Activated CD8-positive, alpha-beta memory T cell treated with anti-CD3 and anti-CD28 coated beads, Interleukin-2, amount 10 ng/mL, durations not matched to agents 7 days and 5 days (primary cell): ENCODE measurements around the gene GABRG3. TPM values are rescaled to one million over a fixed set of nuclear protein-coding genes. Genes with fewer than 3 reads are reported as not detected.

Experiments
- total RNA-seq, 2 experiments: library from RNA; stranded (reverse); gene quantifications; one replicate each; pipeline ENCODE4 v1.2.3, GENCODE V29; 2021

Gene GABRG3
- total RNA-seq, 2 experiments from 2014 or later: not detected

Other genes with a start within 250 kb of the GABRG3 start
- gene GABRB3, start 198.1 kb upstream of the GABRG3 start, total RNA-seq: not detected
- gene GABRA5, start 104.1 kb upstream of the GABRG3 start, total RNA-seq: not detected